Loucy (cell line): ENCODE measurements around the gene GNAZ.

Experiments
- H2AFZ ChIP-seq: fragments of 200-600 bp; sonication (generic); 2 replicates; pipeline ENCODE4 v1.6.0; 2016; ENCODE audit warnings: antibody characterized with exemption, mild to moderate bottlenecking, low read length, moderate library complexity
- H3F3A ChIP-seq: fragments of 200-600 bp; 2 replicates; pipeline ENCODE4 v1.6.0; 2016; ENCODE audit warnings: antibody characterized with exemption, low read depth, mild to moderate bottlenecking
- H3K27me3 ChIP-seq: fragments of 200-600 bp; sonication (generic); 2 replicates; pipeline ENCODE4 v1.6.1; 2014; ENCODE audit warnings: low read length, mild to moderate bottlenecking; ENCODE audit not compliant: insufficient read depth, poor library complexity, severe bottlenecking
- H3K36me3 ChIP-seq: fragments of 200-600 bp; sonication (generic); 2 replicates; pipeline ENCODE4 v1.6.1; 2016; ENCODE audit warnings: low read length; ENCODE audit not compliant: insufficient read depth
- H3K4me1 ChIP-seq: fragments of 200-600 bp; sonication (generic); 2 replicates; pipeline ENCODE4 v1.5.1; 2014; ENCODE audit warnings: low read length, mild to moderate bottlenecking; ENCODE audit not compliant: insufficient read depth, poor library complexity, severe bottlenecking
- H3K4me2 ChIP-seq: fragments of 200-600 bp; sonication (generic); 2 replicates; pipeline ENCODE4 v1.6.0; 2014; ENCODE audit warnings: antibody characterized with exemption, low read length, low read depth, mild to moderate bottlenecking; ENCODE audit not compliant: poor library complexity, severe bottlenecking
- H3K4me3 ChIP-seq: fragments of 200-600 bp; sonication (generic); 2 replicates; pipeline ENCODE4 v1.5.1; 2014; ENCODE audit warnings: low read length, mild to moderate bottlenecking, mixed read lengths; ENCODE audit not compliant: poor library complexity, severe bottlenecking
- H3K79me2 ChIP-seq: fragments of 200-600 bp; sonication (generic); 2 replicates; pipeline ENCODE4 v1.6.1; 2014; ENCODE audit warnings: low read length; ENCODE audit not compliant: insufficient read depth
- H3K9ac ChIP-seq: fragments of 200-600 bp; sonication (generic); 2 replicates; pipeline ENCODE4 v1.6.0; 2014; ENCODE audit warnings: mild to moderate bottlenecking, low read depth, low read length, moderate library complexity; ENCODE audit not compliant: poor library complexity, severe bottlenecking
- H3K9me2 ChIP-seq: fragments of 200-600 bp; sonication (generic); replicated peaks from 2 replicates; pipeline ENCODE4 v1.6.1; 2016; ENCODE audit warnings: low read depth, low read length, mixed read lengths
- H3K9me3 ChIP-seq: fragments of 200-600 bp; sonication (generic); 2 replicates; pipeline ENCODE4 v1.6.1; 2014; ENCODE audit warnings: mild to moderate bottlenecking, antibody characterized with exemption, low read length, low read depth; ENCODE audit not compliant: insufficient read depth
- H4K20me1 ChIP-seq: fragments of 200-600 bp; sonication (generic); 2 replicates; pipeline ENCODE4 v1.6.0; 2014; ENCODE audit warnings: antibody characterized with exemption, low read length, mild to moderate bottlenecking; ENCODE audit not compliant: insufficient read depth, poor library complexity, severe bottlenecking
- CTCF ChIP-seq: fragments of 200-600 bp; sonication (generic); conservative IDR thresholded peaks from 2 replicates; pipeline ENCODE4 v1.5.1; 2014; ENCODE audit warnings: mild to moderate bottlenecking, antibody characterized with exemption, low read length
- EZH2phosphoT487 ChIP-seq: fragments of 200-600 bp; IDR thresholded peaks from 2 replicates; pipeline ENCODE4 v1.6.1; 2018; ENCODE audit warnings: antibody characterized with exemption, mild to moderate bottlenecking, moderate library complexity, borderline replicate concordance

GNAZ gene

DNA sequence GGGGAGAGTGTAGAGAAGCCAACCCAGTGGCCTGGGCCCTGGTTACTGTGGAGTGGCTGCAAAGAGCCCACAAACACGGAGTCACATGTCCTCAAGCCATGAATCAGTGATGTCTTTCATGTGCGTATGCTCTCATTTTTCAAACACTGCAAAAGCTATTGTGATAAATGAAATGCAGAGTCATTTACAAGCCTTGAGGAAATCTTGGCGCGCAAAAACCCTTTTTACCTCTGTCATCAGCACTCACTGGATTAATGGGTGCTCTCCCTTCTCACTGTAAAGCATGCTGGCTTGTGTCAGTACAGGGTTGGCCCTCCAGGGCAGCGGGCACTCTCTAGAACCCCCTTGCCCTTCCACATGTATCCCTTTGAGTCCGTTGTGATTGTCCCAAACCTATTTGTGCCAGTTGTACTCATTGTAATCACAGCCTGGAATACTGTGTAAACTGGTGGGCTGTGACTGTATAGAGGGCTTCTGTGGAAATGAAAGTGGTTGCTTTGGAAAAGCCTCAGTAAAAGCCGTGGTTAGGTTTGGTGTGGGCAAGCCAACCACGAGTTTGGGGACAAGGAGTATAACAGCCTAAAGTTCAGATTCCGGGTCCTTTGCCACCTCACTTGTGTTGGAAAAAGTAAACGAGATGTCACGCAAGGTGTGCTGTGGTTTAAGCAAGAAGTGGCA is 10.4 kb downstream of the GNAZ start:
- H3K36me3 ChIP-seq = no peaks in the 10 kb centered on the region
- TF ChIP-seq EZH2phosphoT487 (no peak), CTCF (no peak)
- H3K4me2 ChIP-seq = no peak overlapping the region
- no peaks in the 10 kb centered on the region for H3K9me2 ChIP-seq
- H4K20me1 ChIP-seq = no peaks in the 10 kb centered on the region
- no peaks in the 10 kb centered on the region for H3K27me3 ChIP-seq
- H3K9ac ChIP-seq = no peak overlapping the region
- peaks cover under 1% of the 10 kb centered on the region for H3K4me1 ChIP-seq
- no peaks in the 10 kb centered on the region for H3K79me2 ChIP-seq
- no peaks in the 10 kb centered on the region for H3K9me3 ChIP-seq
- no peak overlapping the region for H3K4me3 ChIP-seq
- no peak overlapping the region for H2AFZ ChIP-seq
- H3F3A ChIP-seq = no peaks in the 10 kb centered on the region

- Histone ChIP-seq H2AFZ (no peak overlapping the region), H3K9me3 (no peaks in the 10 kb centered on the region), H3K4me2 (no peak overlapping the region), H3K9ac (no peak overlapping the region), H3K27me3 (no peaks in the 10 kb centered on the region), H3K36me3 (no peaks in the 10 kb centered on the region), H3K4me1 (no peaks in the 10 kb centered on the region), H4K20me1 (no peaks in the 10 kb centered on the region), H3K79me2 (no peaks in the 10 kb centered on the region), H3K4me3 (no peak overlapping the region), H3F3A (no peaks in the 10 kb centered on the region), H3K9me2 (no peaks in the 10 kb centered on the region)
- TF ChIP-seq EZH2phosphoT487 (no peak), CTCF (no peak)
Observed at GRCh38 chr22:23082534-23083314, 12.4 kb downstream of the GNAZ start.

DNA sequence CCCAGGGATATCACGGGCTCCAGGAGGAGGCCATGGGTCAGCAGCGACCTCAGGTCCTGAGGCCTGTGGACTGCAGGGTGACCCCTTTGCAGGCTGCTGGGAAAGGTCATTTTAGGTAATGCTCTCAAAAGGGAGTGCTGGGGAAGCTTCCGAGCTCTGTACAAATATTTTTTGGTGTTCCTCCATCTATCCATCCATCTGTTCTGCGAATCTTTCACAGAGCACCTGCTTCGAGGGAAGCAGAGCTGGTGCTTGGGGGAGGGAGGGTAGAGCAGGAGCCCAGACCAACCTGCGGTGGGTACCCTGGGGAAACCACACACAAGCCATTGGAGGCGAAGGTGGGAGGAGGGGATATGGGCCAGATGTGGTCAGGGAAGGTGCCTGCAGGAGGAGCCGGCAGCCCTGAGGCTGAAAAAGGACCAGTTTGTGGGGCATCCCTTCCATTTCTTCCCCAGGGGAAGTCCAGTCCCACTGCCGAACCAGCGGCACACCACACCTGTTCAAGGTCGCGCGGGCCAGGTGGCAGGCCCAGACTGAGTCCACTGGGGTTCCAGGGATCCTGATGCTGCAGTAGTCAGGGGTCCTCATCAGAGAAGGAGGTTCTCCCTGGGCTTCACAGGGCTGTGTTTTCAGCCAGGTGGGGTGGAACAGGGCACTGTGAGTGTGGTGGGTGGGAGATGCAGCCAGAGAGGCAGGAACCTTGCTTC is 13.1 kb downstream of the GNAZ start:
- H3K9ac ChIP-seq = no peak overlapping the region
- H3K36me3 ChIP-seq = no peaks in the 10 kb centered on the region
- H3K9me2 ChIP-seq = no peaks in the 10 kb centered on the region
- no peaks in the 10 kb centered on the region for H3F3A ChIP-seq
- H3K27me3 ChIP-seq = no peaks in the 10 kb centered on the region
- no peaks in the 10 kb centered on the region for H4K20me1 ChIP-seq
- H3K4me3 ChIP-seq = no peak overlapping the region
- H3K79me2 ChIP-seq = no peaks in the 10 kb centered on the region
- H2AFZ ChIP-seq = no peak overlapping the region
- TF ChIP-seq EZH2phosphoT487 (no peak), CTCF (no peak)
- no peak overlapping the region for H3K4me2 ChIP-seq
- H3K4me1 ChIP-seq = no peaks in the 10 kb centered on the region
- no peaks in the 10 kb centered on the region for H3K9me3 ChIP-seq
